Caki2 (cell line): ENCODE measurements around the gene LTF. TPM values are rescaled to one million over a fixed set of nuclear protein-coding genes. Genes with fewer than 3 reads are reported as not detected.

Experiments
- total RNA-seq: library from RNA; depleted of rRNA; stranded (reverse); fragments of >200 nt; shearing (Covaris generic); gene quantifications from 2 replicates; pipeline ENCODE4 v1.2.3, GENCODE V29; 2014; ENCODE audit warnings: low replicate concordance; rRNA removed

The LTF gene
- total RNA-seq, 1 experiment from 2014 or later = not detected

Other genes starting within 250 kb of the LTF start
- not detected in 2 replicates for gene CCR3, start 222.4 kb downstream of the LTF start, total RNA-seq
- not detected in 2 replicates for gene CCR2, start 110.8 kb downstream of the LTF start, total RNA-seq
- not detected in 2 replicates for gene CCR5, start 94.0 kb downstream of the LTF start, total RNA-seq
- gene CCRL2, start 57.6 kb downstream of the LTF start, total RNA-seq = not detected in 2 replicates
- not detected in 2 replicates for gene RTP3, start 33.1 kb upstream of the LTF start, total RNA-seq
- gene LRRC2, start 101.4 kb upstream of the LTF start, total RNA-seq = not detected in 2 replicates
- not detected in 2 replicates for gene FAM240A, start 147.6 kb upstream of the LTF start, total RNA-seq
- 2.1 and 3.9 TPM in 2 replicates for gene ALS2CL, start 228.8 kb upstream of the LTF start, total RNA-seq
- not detected in 2 replicates for gene TMIE, start 236.5 kb upstream of the LTF start, total RNA-seq